Measurements from ENCODE around the gene CNTROB. TPM values are rescaled to one million over a fixed set of nuclear protein-coding genes. Genes with fewer than 3 reads are reported as not detected.

CNTROB gene
- total RNA-seq, 1 donor from 2014 or later: 25.6 TPM

DNA sequence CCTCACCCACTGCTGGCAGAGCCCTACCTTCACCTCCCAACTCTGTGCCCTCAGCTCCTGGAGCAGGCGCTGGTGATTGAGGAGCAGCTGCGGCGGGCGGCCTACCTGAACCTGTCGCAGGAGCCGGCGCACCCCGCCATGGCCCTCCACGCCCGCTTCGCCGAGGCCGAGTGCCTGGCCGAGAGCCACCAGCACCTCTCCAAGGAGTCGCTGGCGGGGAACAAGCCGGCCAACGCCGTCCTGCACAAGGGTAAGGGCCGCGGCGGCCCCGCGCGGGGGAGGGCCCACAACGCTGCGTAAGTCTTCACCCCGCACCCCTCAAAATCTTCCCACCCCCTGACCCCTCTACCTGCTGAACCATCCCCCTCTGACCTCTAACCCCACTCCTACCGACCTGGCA lies 22.9 kb upstream of the CNTROB start:
- no peak for DNase-seq (ENCODE audit: low spot score)

DNA sequence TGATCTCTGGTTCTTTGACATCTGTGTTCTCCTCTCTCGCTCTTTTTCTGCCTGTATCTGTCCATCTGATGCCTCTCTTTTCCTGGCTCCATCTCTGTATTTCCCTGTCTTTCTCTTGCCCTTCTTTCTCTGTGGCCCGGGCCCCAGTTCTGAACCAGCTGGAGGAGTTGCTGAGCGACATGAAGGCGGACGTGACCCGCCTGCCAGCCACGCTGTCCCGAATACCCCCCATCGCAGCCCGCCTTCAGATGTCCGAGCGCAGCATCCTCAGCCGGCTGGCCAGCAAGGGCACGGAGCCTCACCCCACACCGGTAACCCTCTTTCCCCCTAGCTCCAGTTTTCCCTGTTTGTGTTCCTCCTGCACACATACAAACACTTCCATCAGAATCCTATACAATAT lies 21.7 kb upstream of the CNTROB start:
- no peak for DNase-seq (ENCODE audit: low spot score)

DNA sequence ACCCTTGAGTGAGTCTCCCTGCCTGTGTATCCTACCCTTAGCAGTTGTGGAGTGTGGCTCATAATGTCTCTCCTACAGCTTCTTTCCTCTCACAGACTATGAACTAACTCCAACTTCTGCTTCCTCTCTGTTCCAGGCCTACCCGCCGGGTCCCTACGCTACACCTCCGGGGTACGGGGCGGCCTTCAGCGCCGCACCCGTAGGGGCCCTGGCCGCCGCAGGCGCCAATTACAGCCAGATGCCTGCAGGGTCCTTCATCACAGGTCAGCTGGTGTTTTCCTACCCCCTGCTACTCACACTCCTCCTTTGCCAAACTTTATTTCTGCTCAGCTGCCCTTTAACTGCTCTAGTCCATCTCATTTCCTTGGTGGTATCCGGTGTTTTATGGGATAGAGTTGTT lies 21.3 kb upstream of the CNTROB start:
- DNase-seq (ENCODE audit: low spot score): no peak

DNA sequence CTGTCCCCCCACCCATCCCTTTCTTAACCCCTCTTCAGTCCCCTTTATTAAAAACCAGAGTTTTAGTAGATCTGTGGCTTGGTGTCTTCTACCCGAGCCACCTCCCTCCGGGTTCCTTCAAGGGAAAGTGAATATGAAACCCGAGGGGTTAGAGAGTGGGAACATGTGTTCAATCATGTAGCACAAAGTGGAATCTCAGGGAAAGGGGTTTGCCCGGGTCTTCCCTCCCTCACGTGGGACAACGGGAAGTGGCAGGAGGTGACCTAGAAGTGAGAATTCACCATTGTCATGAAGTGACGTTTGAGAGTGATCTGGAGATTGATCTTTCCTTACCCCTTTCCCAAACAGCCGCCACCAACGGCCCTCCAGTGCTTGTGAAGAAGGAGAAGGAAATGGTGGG lies 20.9 kb upstream of the CNTROB start:
- DNase-seq (ENCODE audit: low spot score): no peak

DNA sequence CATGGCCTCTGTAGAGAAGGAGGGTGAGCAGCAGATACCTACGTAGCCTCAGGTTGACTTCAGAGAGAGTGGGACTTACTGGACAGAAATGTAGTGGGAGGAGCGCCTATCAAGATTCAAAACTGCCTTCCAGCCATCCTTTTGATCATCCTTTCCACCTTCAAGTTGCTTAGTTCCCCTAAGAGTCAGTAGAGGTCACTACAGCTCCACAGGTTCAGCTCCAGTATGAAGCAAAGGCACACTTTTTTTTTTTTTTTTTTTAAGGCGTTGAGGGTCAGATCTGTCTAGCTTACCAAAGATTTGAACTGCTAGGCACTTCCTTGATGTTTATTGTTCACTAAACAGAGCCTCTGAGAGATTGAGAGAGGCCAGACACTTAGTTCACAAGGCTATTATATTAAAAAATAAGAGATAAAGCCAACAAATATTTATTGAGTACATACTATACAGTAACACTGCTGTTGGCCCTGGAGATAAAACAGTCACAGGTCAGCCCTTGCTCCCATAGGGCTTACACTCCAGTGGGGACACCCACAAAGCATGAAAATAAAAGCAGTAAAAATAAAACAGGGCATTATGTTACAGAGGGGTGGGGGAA lies 19.0 kb upstream of the CNTROB start:
- no peak for DNase-seq (ENCODE audit: low spot score)

DNA sequence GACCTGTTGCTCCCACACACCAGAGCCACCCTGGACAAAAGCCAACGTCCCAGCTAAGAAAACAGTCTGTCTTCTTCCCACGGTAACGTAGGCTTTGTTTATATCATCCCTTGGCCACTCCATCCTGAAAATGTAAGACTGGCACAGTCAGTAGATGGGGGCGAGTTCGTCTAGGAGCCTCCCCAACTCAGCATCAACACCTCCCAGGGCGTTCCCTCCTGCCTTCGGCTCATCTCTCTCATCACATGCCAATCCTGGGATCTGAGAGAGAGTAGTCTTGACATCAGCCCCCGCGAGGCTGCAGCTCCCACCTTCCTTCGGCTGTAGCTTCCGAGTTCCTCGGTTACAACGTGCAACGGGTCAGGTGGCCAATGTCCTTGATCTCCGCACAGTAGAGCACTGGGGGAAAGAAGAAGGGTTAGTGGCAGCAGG lies 16.8 kb upstream of the CNTROB start:
- no peak for DNase-seq (ENCODE audit: low spot score)

DNA sequence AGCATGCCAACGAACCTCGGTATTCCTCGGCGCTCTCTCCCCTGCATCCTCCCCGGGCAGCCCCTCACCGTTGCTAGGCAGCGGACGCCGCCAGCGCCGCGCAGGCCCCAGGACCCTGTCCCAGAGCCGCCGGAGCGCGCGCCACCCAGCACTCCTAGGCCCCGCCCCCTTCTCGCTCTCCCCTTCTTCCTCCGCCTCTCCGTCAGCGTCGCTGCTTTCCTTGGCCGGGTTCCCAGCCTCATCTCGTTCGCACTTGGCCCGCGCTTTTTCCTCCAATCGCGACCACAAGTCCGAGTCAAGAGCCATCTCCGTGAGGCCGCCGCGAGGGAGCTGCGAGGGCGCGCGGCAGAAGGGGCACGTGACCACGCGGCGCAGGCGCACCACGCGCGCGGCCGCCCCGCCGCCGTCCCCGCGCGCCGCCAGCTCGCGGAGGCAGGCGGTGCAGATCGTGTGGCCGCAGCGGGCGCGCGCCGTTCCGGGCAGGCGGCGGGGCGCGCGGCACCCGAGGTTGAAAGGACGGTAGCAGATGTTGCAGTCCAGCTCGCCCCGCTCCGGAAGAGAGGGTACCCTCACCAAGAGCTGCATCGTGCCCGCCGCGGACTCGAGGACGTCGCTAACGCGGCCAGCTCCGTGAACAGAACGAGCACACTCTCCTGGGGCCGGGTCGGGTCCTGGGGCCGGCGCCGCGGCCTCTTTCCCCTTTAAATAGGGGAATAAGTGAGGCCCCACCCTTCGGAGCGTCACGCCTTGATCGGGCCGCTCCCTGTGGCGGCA lies 16.2 kb upstream of the CNTROB start, which contains the start of gene RNF227:
TSS of gene RNF227 (minus strand) at position 679 of the 774 bp plus-strand sequence. CDS start at position 585, 94 bp downstream.
- DNase-seq (ENCODE audit: low spot score): peak; percentile 95

DNA sequence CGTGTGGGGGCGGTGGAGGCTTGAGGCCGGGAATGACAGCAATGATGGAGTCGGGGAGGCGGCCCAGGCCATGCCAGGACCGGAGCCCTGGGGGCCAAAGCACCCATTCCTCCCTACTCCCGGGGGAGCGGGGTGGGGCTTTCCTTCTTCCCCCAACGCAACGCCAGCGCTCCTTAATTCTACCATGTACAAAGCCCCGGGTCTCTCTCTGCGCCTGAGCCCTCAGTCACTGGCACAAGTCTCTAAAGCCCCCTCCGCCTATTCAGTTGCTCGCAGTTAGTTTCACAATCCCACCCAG lies 15.7 kb upstream of the CNTROB start:
- no peak for DNase-seq (ENCODE audit: low spot score)

DNA sequence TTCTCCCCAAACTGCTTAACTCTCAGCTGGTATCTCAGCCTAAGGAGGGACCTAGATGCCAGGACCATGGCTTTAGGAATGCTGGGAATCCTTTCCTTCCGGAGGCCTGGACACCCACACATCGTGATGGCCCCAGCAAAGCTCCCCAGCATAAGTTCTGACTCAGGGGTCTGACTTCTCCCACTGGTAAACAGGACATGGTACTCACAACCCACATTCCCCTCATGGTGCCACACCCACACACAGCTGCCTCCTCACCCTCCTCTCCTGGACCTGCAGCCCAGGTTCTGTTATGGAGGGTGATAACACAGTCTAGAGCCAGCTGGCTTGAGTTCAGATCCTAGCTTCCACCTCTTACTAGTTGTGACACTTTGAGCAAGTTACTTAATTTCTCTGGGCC lies 15.2 kb upstream of the CNTROB start:
- no peak for DNase-seq (ENCODE audit: low spot score)

DNA sequence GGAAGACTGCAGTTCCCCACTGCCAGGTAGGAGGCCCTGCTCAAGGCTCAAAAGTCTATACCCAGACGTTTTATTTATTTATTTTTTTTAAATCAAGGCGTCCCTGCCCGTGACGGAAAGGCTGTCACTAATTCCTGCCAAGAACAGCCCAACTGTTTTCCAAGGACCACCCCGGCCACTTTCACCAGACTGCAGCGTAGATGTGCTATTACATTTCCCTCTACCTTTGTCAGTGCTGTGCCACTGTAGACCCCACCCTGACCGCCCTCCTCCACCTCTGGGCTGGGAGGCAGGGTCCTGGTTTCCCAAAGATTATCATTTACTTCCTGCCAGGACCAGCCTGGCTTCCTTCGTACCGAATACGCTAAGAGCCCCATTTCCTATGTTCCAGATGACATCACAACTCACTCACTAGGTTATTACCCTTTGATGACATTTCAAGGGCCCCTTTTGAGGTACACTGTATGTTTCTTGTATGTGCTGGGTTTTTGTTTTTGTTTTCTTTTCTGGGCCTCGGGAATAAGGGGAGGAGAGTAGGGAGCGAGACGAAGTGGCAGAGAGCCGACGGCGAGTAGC lies 9.6 kb upstream of the CNTROB start:
- DNase-seq (ENCODE audit: low spot score): no peak

DNA sequence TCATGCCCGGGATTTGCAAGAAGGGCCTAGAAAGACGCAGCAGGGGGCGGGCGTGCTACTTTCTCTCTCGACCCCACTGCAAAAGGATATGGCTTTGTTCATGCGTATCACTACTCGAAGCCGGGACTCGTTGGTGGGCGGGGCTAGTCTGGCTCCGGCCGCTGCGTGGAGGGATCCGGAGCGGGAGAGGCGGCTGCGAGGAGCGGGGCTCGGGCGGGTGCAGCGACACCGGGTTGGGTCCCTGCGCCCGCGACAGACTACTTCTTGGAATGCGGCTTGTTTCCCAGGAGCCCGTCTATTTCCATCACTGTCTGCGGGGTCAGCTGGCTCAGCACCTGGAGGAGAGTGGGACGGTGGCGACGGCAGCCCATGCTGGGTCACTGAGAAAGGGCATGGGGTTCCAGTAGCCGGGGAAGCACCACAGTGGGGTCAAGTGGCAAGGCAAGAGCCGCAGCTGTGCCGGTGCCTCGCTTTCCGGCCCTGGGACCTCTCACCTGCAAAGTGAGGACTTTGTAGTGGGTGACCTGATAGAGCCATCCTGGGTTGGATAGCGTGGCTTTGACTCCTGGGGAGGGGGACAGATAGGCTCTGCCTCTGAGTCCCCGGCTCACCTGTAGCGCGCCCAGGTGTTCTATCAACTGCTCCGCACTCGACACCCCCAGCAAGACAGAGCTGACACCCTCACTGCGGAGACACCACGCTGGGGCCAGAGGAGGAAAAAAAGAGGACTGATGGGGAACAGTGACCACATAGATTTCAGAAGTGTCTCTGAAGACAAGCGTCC lies 9.0 kb upstream of the CNTROB start:
- DNase-seq (ENCODE audit: low spot score): peak; percentile 90

DNA sequence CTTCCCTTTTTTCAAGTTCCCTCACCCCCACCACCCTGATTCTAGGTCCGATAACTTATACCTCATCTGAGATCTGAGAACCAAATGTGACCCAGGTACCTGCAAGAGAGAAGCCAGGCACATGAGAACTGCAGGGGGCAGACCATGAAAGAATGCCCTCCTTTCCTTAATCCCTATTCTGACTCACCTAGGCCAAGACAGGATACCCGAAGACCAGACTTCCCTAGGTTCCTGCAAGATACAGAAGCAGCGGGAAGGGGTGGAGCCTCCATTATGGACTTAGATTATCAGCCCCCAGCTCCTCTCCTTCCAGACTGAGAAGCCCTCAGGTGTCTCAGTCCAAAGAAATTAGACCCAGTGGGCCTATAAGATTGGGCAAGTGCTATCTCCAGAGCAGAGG lies 4.4 kb upstream of the CNTROB start:
- no peak for DNase-seq (ENCODE audit: low spot score)

DNA sequence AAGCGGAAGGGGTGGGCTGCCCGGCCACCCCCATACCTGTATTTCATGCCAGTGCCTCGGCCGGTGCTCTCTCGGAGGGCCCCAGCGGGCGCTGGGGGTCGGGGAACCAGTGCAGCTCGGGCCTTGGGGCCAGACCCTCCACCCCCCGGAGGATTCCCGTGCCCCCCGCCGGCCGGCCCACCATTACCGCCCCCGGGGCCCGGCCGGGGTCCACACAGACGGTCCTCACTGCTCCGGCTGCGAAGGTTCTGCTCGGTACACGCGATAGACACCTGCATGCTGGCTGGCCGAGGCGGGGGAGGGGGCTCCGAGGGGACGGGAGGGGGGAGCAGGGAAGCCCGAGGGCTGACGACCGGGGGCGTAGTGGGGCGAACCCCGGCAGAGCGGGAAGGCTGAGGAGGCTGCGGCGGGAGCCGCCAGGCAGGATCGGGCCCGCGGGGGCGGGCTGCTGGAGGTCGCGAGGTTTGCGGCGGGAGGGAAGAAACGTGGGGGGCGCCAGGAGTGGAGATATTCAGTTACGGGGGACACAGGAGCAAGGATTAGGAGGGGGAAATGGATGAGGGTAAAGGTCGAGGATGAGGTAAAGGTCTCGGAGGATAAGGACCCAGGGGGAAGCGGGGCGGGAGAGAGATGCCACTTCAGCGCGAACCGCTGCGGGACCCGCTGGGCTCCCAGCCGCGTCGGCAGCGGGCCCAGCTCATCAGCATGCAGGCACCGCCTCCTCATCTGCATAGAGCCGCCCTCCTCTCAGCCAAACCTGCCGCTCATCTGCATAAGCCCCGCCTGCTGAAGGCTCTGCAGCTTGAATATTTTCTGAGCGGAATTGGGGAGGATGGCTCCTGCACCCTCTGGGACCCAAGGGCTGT lies 2.6 kb upstream of the CNTROB start, which contains the start of gene KCNAB3:
TSS of gene KCNAB3 (minus strand) at position 699 of the 866 bp plus-strand sequence. CDS start at position 278, 421 bp downstream.
- DNase-seq (ENCODE audit: low spot score): no peak

DNA sequence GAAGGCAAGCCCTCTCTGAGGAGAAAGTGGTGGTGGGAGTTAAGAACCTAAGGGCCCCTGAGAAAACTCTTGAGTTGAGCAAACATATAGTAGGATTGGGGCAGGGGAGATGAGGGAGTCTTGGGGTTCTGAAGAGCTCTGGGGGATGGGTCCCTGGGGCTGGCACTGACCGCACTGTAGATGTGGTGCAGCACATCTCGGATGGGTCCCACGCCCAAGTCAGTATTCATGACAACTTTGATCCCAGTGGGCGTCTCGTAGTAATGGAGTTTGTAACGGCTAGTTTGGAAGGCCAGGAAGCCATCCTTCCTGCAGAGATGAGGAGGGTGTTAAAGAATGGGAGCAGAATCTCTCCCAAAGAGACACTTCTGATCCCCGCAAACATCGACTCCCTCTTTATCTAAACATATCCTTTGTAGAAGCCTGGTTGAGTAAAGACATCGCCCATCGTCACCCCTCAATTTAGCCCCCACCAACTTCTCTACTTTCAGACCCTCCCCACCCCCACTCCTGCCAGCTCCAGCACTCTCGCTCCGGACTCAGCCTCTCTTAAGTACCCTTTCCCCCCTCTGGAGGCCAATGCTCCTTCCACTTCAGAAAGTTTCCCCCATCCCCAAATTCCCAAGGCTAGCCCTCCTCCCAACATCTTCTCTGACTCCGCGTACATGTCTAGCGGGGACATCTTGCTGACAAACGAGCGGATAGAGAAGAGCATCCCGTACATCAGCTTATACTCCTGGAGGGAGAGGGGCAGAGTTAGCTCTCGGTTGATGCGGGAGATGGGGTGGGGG lies 970 bp upstream of the CNTROB start:
- no peak for DNase-seq (ENCODE audit: low spot score)

DNA sequence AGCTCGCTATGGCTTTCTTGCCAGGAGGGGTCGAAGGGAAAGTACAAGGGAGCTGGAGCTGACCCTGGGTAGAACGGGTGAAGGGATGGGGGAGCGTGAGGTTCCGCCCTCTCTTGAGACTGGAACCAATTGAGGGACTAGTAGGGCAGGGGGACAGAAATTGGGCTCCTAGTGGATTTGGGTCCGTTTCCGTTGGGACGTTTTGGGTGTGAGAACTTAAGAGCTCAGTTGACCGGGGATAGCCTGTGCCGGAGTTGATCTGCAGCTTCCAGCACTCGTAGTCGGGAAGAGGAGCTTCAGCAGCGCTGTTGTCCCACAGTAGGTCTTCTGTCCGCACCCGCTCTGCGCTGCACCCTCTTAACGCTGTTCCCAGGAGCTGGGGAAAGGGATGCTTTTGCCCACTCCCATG lies 481 bp downstream of the CNTROB start:
- DNase-seq (ENCODE audit: low spot score): no peak

DNA sequence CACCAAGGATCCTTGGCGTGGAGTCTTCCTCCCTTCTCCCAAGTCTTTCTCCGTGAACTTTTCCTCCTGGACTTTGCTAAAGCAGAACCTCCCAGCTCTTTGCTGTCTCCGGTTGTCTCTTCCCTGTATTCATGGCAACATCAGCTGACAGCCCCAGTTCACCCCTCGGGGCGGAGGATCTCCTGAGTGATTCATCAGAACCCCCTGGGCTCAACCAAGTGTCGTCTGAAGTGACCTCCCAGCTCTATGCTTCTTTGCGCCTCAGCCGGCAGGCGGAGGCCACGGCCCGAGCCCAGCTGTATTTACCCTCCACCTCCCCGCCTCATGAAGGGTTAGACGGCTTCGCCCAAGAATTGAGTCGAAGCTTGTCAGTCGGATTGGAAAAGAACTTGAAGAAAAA lies 943 bp downstream of the CNTROB start:
- DNase-seq (ENCODE audit: low spot score): no peak

DNA sequence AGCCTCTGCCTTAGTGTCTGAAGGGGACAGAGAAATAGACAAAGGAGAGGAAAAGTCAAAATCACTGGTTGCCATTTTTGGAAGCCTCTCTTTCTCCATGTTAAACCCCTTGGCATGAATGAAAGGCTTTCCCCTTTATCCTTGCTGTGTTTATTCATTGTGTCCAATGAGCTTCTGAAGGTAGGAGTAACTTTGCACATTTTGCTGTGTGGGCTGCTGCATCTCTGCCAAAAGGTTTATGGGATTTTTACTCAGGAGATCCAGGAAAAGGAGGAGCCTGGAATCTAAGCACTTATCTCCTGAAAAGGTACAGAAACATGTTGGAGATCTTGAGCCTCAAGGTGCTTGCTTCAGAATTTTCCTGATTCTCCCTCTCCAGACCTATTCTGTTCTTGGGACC lies 3.9 kb downstream of the CNTROB start:
- DNase-seq (ENCODE audit: low spot score): no peak

DNA sequence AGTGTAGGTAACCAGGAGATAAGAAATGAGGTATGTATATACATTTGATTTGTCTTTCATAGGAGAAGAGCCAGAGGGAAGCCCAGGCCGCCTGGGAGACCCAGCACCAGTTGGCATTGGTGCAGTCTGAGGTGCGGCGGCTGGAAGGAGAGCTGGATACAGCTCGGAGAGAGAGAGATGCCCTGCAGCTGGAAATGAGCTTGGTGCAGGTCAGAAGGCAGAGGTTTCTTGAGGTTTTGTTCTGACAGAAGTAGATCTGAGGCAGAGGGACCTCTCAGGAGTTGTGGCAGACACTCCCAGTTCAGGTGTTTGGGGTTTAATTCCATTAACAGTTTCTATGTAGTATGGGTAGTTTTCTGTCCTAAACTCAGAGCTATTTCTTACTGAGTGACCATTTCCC lies 8.0 kb downstream of the CNTROB start:
- DNase-seq (ENCODE audit: low spot score): no peak

DNA sequence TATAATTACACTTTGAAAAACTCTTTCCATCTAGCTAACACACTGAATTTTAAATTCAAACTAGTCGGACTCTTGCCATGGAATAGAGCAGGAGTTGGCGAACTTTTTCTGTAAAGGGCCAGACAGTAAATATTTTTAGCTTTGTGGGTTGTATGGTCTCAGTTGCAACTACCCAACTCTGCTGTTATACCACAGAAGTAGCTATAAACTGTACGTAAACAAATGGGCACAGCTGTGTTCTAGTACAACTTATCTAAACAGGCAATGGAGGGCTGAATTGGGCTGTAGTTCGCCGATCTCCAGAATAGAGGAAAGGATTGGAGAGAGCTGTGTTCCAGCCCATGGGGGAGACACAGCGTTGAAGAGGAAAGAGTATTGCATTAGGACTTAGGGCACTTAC lies 8.7 kb downstream of the CNTROB start:
- no peak for DNase-seq (ENCODE audit: low spot score)

DNA sequence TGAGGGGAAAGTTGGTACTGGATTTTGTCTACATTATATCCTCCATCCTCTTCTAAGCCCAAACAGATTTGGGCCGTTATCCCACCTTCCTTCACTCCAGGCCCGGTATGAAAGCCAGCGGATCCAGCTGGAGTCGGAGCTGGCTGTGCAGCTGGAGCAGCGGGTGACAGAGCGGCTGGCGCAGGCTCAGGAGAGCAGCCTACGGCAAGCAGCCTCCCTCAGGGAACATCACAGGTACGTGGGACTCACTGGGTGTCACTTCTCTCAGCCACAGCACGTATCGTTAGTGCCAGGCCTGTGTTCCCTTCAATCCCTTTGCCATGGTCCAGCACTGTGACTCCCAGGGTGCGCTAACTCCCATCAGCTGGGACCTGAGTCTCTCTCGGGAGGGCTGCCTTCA lies 11.3 kb downstream of the CNTROB start:
- DNase-seq (ENCODE audit: low spot score): no peak

DNA sequence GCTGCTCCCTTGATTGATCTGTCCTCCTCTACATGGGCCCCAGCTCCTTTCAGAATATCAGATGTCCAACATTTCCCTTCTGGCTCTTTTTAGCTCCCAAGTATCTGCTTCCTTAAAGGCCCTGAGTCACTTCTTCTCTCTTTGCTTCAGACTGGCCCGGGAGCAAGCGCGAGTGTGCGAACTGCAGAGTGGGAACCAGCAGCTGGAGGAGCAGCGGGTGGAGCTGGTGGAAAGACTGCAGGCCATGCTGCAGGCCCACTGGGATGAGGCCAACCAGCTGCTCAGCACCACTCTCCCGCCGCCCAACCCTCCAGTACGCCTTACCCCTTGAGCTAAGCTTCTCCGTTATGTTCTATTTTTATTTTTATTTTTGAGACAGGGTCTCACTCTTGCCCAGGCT lies 12.3 kb downstream of the CNTROB start:
- DNase-seq (ENCODE audit: low spot score): no peak
